GM19455 (cell line): ENCODE results near the gene ARMC8.
"Not testable (repeated sequence)": the region's sequence is repeated elsewhere in the genome, so short reads cannot be mapped to it uniquely, and the experiment has no call there.

ENCODE experiments used
- ATAC-seq: cut with Tn5 transposase; IDR thresholded peaks from one replicate; pipeline ENCODE4 v1.9.1; 2021; ENCODE audit not compliant: unreplicated experiment

ARMC8 gene

GRCh38 chr3:138187296-138188012 lies at the start of gene ARMC8:
Gene ARMC8 (plus strand): TSS chr3:138187301. CDS start chr3:138187555, 254 bp downstream.
- ATAC-seq, result peak; percentile 65

DNA sequence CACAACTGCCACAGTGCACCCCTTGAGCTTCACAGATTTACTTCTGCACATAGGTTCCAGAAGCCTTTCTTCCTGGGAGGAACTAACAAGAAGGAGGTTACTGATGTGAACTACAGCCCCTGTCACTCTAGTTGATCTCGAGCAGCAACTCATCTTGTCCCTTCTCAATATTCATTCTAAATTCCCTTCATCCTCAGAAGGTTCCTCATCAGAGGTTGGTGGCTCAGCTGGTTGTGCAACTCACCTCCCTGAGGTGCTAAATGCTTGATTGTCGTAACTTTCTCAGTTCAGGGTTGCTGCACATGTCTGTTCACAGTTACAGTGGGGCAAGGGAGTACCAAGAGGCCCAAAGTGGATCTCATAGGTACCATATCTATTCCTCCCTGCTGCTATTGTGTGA lies 49.2 kb upstream of the ARMC8 start:
- no peak for ATAC-seq

- no peak for ATAC-seq
These were observed 47.4 kb upstream of the ARMC8 start for GRCh38 chr3:138139691-138140090.

- no peak for ATAC-seq
These were observed 46.2 kb upstream of the ARMC8 start for GRCh38 chr3:138140940-138141339.

- ATAC-seq, result not testable (repeated sequence)
These were observed 44.9 kb upstream of the ARMC8 start for GRCh38 chr3:138142181-138142580.

DNA sequence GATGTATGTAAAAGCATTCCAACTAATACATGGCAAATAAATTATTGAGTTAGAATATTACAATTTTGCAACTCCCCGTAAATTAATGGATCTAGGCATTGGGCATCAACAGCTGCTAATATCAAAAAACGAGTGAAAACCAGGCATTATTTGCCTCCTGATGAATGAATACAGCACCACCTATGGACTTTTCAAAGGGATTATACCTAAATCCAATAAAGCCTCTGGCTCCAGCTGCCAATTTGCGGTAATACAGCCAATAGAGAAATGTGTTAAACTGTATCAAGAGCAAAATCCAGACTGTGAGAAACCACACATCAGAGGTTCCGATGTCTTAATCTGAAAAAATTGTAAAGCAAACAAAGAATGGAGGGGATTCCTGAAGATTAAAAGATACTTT lies 38.6 kb upstream of the ARMC8 start:
- ATAC-seq, result no peak

- ATAC-seq, result no peak
These were observed 32.6 kb upstream of the ARMC8 start for GRCh38 chr3:138154534-138154933.

DNA sequence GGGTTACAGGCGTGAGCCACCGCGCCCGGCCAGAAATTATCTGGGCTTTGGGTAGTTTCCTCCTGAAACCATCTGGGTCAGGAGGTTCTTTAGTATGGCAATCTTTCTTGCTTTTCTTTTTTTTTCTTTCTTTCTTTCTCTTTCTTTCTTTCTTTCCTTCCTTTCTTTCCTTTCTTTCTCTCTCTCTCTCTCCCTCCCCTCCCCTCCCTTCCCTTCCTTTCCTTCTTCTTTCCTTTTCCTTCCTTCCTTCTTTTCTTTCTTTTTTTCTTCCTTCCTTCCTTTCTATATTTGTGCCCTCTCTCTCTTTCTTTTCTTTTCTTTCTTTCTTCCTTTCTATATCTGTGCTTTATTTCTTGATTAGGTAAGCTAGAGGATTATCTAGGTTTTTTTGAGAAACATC lies 29.4 kb upstream of the ARMC8 start:
- no peak for ATAC-seq

DNA sequence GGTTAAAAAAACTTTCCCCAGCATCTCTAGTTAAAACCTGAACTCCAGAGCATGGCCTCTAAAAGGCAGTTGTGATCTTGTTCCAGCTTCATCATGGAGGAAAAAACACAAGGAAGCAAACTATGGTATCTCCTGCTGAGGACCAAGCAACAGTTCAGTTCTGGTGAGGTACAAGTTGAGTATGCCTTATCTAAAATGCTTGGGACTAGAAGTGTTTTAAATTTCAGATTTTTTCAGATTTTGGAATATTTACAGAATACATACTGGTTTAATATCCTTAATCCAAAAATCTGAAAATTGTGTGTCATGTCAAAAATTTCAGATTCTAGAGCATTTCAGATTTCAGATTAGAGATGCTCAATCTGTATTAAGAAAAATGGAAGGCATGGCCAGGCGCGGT lies 22.0 kb upstream of the ARMC8 start:
- ATAC-seq, result no peak

GRCh38 chr3:138172625-138173024 lies 14.5 kb upstream of the ARMC8 start:
- ATAC-seq, result no peak

GRCh38 chr3:138173769-138174420 lies 13.2 kb upstream of the ARMC8 start:
- ATAC-seq, result peak; percentile 1

- peak; percentile 91 for ATAC-seq
These were observed 12.5 kb upstream of the ARMC8 start, which contains the start of gene DBR1 for GRCh38 chr3:138174421-138175131. Gene DBR1 (minus strand): TSS chr3:138174921. CDS start chr3:138174795, 126 bp downstream.

DNA sequence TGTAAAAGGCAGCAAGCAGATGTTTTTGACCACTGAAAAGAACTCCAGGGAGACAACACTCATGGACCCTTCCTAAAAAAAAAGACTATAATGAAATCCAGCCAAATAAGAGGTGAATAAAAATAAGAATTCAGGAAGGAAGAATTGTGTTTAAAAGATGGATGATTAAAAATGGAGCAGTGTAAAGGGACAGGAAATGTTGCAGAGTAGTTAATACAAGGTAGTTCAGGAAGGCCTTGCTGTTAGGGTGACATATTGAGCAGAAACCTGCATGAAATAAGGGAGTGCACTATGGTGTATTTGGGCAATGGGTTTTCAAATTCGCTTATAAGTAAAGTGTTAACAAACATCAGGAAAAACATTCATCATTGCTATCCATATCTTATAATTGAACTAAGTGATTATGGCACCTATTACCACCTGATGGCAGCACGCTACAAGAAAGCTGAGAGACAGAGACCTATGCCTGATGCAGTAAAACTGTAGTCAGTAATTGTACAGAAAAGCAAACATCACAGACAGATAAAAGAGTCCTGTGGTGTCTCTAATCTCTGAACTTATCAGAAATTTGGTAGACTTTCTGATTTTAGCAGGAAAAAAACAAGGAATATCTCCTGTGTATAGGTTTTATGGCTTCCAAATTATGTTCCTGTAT lies 6.6 kb upstream of the ARMC8 start:
- peak; percentile 59 for ATAC-seq

- ATAC-seq, result no peak
These were observed 2.1 kb upstream of the ARMC8 start for GRCh38 chr3:138184994-138185393.

DNA sequence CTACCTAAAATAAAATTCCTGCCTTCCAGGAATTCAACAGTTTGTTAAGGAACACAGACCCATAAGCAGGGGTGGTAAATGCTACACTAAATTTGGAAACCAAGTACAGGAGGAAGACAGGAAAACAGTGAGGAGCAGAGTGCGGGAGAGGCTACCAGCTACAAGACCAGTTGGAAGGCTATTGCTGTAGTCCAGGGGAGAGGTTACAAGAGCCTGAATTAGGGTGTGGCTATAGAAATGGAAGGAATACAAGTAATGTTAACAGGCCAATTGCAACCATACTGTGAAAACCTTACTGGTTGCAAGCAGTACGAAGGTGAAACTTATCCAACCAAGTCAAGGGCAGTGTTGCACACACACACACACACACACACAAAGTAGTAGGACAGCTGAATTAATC lies 880 bp upstream of the ARMC8 start:
- no peak for ATAC-seq

DNA sequence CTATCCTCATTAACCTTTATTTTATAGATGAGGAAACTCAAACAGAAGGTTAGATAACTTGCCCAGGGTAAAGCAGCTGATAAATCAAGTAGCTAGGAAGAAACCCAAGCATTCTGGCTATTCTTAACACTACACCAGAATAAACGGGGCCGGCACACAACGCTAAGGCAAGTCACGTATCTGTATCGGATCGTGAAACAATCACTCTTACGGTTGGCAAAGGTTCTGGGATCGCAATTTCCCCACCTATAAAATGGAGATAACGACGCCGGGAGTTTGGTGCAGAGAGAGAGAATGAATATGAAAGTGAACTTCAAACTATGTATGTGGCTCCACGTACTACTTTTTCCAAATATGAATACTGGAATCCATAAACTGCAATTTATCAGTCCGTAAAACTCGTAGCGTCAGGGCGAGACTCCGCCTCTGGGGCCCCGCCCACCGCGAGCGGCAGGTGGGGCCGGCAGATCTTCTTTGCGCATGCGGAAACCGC lies 252 bp upstream of the ARMC8 start:
- peak; percentile 91 for ATAC-seq

- no peak for ATAC-seq
These were observed 1.1 kb downstream of the ARMC8 start for GRCh38 chr3:138188013-138188730.

GRCh38 chr3:138195481-138195880 lies 8.4 kb downstream of the ARMC8 start:
- no peak for ATAC-seq

GRCh38 chr3:138196023-138196422 lies 8.9 kb downstream of the ARMC8 start:
- ATAC-seq, result no peak

- ATAC-seq, result no peak
These were observed 10.0 kb downstream of the ARMC8 start for GRCh38 chr3:138197058-138197457.

DNA sequence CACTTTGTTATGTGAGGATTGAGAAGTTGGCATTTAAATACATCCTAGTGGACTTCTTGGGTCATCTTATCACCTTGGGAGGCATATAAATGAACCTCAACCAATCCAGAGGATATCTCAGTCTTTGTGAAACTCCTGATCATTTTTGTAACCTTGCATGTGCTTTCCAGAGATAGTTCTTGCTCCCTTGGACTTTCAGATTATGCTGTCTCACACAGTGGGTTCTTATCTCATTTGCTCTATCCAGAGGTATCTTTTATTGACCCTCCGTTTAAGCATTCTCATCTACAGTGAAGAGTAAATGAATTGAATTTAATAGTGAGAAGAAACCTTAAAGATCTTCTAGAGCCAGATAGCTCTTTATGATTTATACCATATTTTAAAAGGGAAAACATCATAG lies 10.4 kb downstream of the ARMC8 start:
- no peak for ATAC-seq
